GM18870 (cell line): ENCODE data around the gene ORM1.

Experiments
- ATAC-seq: cut with Tn5 transposase; IDR thresholded peaks from one replicate; pipeline ENCODE4 v1.9.1; 2021; ENCODE audit warnings: moderate library complexity; ENCODE audit not compliant: unreplicated experiment

ORM1 gene

DNA sequence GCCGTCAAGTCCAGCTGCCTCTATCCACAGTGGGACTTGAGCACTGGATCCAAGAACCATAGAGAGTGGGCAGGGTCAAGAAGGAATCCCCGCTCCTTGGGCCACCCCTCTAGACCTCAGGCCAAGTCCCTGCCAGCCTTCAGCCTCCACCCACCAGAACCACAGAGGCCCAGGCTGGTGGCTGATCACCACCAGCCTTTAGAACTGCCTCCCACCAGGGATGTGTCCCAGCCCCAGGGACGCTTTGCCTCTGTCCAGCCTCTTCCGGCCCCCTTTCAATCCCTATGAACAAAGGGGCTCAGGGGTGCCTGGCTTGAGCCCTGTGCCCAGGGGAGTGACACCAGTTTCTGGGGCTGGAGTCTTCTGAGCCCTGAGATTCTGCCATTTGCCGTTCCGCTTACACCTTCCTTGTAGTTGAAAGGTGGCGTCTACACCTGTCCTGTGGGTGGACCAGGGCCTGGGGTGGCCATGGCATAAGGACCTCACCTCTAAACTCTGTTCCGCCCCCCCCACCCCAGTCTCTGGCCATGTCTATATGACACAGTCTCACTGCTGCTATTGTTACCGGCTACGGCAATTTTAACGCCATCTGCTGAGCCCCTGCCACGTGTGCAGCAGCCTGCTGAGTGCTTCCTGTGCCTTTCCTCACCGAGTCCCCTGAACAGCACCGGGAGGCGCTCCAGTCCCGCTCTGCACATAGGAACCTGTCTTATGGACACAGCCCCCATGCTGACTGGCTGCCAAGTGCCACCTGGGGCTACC, 35.7 kb upstream of the ORM1 start:
- ATAC-seq, result no peak

DNA sequence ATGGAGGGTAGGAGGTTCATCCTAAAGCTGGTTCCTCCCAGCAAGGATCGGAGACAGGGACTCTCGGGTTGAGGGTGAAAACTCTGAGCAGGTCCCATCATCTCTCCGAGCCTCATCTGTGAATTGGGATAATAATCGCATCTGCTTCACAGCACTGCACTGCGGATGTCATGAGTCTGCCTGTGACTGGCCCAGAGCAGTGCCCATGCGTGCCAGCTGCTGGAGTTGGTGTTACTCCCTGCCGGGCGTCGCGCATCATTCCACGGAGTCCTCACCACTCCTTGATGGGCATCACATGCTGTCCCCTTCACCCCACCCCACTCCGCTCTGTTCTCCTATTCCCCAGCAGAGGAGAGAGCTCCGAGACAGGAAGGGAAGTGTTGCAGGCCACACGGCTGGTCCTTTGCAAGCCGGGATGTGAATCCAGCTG, 35.1 kb upstream of the ORM1 start:
- ATAC-seq, result no peak

DNA sequence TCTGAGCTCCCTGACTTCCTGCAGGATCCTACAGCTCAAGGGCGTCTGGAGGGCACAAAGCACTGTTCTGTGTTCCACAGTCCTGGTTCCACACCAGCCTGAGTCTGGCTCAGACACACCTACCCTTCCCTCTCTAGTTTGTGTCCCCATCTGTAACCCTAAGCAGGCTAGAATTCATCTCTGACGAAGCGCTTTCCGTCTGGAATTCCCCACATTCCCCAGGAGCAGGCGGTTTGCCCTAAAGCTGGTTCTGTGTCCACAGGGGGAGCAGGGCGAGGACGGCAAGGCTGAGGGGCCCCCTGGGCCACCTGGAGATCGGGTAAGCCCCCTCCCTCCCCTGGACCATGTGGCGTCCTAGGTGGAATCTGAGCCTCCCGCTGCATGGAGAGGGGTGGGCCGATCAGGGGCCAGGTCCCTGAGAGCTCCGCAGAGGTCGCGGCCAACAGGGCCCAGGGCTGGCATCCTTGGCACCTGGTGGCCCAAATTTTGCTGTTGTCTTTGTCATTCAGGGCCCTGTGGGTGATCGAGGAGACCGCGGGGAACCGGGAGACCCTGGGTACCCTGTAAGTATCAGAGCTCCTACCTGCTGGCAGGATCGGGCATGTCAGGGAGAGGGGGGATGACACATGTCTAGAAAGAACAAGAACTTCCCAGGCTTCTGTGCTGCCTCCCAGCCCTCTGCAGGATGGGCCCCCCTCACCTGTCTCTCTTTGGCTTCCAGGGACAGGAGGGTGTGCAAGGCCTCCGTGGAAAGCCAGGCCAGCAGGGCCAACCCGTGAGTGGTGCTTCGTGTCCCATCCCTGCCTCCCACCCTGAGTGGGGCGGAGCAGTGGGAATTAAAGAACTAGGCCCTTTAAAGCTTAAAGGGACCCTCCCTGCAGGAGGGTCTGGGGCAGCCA, 34.5 kb upstream of the ORM1 start:
- no peak for ATAC-seq

DNA sequence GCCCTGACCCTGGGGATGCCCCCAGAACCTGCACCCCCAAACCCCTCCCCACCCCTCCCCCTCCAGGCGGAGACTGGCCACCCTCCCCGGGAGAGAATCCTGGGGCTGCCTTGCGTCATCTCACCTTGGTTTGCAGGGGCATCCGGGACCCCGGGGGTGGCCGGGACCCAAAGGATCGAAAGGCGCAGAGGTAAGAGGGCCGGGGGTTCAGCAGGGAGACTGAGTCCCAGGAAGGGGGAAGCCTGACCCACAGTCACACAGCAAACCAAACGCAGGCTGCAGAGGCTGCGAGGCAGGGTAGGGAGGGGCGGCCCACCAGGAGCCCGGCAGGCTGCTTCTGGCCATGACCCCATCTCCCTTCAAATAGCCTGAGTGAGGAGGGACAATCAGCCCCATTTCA, 33.8 kb upstream of the ORM1 start:
- no peak for ATAC-seq

DNA sequence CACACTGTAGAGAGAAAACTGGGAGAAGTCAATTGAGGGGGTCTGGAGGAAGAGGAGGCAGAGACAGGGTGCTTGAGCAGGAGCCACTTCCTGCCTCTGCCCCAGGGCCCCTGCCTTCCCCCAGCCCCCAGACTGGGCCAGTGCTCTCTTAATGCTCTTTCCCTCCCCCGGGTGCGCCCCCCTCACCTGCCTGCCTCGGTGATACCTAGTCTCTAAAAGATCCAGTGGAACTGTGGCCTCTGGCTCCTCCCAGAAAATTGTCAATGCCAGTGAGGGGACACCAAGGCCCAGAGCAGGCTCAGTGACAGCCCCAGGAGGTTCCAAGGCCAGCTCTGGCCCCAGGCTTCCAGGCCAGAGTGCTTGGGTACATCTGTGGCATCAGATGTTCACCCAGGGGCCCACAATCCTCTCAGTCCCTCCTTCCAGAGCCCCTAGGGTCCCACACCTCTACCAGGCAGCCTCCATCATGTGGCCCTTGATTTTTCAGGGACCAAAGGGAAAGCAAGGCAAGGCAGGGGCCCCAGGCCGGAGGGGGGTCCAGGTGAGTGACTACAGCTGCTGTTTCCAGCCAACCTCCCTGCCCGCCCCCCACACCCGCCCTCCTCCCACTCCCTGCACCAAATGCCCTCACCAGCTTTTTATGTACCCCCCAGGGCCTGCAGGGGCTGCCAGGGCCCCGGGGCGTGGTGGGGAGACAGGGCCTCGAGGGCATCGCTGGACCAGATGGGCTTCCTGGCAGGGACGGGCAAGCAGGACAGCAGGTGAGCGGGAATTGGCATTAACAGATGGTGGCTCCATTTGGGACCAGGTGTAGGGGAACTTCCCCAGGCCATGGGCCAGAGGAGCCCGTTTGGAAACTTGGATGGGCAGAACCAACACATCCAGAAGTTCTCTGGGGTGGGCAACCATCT, 33.1 kb upstream of the ORM1 start:
- no peak for ATAC-seq

DNA sequence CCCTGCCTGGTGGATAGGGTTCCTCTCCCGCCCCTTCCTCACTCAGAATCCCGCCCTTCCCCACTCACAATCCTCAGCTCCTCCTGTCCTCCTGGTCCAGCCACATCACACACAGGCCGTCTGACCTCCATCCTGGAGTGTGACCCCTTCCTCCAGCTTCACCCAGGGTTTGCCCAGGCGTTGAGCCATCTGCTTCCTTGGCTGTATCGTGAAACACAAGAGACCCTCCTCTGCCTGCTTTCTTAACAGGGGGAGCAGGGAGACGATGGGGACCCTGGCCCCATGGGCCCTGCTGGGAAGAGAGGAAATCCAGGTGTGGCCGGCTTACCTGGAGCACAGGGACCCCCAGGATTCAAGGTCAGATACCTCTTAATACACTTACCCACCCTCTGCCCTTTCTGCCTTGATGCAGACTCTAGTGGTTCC, 32.3 kb upstream of the ORM1 start:
- no peak for ATAC-seq

DNA sequence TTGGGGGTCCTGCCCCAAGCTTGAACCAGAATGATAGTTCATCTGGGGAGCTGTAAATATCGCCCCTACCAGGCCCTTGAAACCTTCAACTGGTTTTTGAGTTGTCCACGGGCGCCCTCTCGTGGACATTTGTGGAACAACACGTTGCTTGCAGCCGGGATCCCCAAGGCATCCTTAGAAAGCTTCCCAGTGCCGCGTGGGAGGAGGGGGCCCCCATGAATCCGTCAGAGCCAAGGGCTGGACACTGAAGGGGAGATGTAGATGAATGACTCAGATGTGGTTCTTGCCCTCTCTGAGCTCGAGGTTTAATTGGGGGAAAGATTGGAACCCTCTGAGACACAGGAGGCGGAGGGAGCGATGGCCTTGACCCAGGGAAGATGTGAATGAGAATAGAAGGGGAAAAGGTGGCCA, 31.8 kb upstream of the ORM1 start:
- no peak for ATAC-seq

DNA sequence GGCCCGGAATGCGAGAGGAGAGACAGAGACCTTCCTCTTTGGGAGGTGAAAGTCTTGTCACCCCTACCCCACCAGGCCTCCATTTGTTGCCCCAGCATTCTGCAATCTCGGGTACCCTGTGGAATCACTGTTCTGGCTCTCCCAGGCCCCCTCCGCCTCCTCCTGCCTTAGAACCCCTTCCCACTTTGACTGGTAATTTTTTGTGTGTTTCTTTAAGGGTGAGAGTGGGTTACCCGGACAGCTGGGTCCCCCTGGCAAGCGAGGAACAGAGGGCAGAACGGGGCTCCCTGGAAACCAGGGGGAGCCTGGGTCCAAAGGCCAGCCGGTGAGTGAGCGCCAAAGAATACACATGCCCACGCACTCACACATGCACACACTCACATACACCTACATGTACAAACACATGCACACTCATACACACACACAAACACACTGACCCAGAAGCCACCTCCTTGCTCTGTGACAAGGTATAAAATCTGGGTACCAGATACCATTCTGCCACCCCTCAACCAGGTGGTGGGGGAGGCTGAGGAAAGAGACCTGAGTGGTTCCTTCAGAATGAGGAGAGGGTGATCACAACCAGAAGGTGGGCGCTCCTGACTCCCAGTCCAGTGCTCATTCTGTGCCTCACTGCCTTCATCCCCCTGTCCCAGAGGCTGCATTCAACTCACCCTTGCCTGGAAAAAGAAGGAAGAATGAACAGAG, 30.9 kb upstream of the ORM1 start:
- no peak for ATAC-seq

DNA sequence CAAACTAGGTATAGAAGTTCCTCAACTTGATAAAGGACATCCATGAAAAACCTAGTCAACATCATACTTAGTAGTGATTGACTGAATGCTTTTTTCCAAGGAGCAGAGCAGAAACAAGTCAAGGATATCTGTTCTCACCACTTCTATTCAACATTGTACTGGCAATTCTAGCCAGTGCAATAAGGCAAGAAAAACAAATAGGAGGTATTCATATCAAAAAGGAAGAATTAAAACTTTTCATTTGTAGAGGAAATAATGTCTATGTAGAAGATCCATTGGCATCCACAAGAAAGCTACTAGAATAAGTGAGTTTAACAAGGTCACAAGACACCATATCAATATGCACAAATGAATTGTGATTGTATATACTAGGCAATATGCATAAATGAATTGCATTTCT, 28.2 kb upstream of the ORM1 start:
- ATAC-seq, result no peak

DNA sequence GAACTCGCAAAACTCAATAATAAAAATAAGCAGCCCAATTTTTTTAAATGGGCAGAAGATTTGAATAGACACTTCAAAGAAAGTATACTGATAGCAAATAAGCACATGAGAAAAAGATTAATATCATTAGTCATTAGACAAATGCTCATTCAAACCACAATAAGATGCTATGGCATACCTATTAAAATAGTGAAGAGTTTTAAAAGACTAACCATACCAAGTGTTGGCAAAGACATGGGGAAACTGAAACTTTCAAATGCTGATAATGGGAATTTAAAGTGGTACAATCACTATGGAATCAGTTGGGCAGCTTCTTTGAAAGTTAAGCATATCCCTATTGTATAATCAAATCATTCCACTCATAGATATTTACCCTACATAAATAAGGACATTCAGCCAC, 26.6 kb upstream of the ORM1 start:
- ATAC-seq, result no peak

DNA sequence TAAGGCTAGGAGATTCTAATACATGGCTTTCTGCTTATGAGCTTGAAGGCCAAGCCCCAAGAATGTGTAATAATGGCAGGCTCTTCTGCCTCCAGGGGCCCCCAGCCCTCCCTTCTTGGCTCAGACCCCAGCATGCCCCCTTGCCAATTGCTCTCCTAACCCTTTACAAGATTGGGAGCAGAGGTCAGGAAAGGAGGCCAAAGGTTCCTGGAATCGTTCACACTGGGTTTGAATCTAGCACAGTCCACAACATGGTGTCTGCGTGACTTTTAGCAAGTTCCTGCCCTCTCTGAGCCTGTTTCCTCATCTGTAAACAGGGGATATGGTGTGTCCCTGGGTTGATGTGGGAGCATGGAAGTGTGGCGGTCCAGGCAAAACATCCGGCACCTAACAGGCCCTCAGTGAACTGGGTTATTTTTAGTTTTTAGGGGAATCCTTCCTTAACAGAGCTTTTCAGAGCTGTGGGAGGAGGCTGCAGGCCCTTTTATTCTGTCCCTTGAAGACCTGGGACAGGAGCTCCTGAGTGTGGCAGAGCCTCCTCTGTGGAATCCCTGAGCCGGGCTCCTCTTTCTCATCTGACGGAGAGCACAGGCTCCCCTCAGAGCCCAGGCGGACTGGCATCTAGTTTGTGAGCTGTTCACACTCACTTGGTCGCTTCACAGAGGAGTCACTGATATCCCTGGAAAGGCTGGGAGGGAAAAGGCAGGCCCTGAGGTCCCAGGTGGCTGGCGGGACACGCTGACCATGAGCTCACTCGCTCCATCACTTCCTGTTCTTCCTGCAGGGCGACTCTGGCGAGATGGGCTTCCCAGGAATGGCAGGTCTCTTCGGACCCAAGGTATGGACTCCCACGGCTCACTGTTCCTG, 23.4 kb upstream of the ORM1 start:
- ATAC-seq, result no peak

DNA sequence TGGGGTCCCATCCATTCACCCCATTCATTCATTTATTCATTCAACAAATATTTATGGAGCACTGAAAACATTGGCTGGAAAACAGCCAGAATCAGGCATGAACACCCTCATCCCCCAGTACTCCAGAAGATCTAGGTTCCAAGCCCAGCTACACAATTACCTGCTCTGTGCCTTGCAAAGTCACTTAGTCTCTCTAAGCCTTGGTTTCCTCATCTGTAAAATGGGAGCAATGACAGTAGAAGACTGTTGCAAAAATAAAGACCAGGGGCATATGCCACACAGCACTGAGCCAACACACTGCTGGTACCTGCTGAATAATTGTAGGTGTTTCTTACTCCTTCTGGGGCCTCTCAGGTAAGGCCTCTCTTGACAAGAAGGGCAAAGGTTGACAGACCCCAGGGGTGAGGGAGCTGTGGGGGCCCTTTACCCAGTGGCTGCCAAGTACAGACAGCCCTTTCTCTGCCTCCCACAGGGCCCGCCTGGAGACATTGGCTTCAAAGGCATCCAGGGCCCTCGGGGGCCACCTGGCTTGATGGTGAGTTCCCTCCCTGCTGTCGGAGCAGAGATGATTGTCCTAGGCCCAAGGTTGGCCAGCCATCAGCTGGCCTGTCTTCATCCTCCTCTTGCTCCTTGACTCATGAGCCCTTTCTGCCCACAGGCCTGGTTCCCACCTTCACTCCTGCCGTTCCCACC, 22.6 kb upstream of the ORM1 start:
- ATAC-seq, result no peak

DNA sequence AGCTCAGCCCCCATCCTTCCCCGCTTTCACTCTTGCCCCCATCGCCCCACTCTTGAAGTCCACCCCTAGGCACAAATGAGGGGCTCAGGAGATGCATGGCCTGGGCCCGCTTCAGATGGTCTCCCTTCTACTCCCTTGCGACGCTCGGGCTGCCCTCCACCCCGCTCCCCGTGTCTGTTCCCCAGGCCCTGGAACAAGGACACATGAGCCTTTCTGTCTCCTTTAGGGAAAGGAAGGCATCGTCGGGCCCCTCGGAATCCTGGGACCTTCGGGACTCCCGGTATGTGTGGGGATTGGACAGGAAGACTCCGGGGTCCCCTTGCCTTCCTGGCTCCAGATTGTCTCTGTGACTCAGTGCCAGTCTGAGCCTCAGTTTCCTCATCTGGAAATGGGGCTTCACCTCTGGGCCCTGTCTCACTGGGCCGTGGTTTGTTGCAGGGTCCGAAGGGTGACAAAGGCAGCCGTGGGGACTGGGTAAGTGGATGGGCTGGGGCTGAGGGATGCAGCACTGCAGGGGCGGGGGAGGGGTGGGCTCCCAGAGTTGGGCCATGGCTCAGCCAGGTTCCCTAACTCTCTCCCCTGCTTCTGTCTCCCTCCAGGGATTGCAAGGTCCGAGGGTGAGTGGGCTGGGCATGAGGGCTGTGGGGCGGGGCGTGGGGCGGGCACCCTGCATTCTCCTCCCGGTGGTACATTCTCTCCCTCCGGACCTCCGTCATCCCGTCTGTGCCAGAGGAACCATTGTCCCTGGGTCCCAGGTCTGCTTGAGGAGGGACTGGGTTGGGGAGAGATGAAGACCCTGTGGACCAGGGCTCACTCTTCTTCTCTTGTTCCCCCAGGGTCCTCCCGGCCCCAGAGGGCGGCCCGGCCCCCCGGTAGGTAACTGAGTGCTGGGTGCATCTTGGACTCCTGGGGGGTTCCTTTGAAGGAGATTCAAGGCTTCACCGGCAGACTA, 21.8 kb upstream of the ORM1 start:
- no peak for ATAC-seq

DNA sequence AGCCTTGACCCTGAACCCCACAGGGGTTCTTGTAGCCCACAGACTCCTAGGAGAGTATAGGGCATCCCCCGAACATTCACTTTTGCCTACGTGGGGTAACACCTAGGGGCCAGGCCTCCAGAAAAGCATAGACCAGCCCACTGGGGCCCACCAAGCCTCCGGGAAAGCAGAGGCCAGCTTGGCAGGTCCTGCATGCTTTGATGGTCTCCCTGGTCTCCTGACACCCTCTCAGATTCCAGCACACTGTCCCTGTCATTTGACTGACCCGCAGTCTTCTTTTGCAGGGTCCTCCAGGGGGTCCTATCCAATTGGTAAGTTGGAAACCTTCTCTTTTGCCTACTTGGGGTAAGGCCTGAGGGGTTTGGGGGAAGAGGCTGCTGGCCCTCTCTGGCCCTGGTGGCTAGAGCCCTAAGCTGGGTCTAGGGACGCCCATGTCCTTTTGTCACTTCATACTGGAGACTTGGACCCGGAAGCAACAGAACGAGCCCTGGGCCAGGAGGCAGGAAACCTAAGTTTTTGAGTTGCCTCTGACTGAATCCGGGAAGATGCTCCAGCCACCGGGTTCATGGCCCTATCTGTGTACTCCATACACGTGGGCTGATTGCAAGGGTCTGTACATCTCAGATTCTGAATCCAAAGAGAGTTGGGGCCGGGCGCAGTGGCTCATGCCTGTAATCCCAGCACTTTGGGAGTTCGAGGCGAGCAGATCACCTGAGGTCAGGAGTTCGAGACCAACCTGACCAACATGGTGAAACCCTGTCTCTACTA, 20.9 kb upstream of the ORM1 start:
- no peak for ATAC-seq

DNA sequence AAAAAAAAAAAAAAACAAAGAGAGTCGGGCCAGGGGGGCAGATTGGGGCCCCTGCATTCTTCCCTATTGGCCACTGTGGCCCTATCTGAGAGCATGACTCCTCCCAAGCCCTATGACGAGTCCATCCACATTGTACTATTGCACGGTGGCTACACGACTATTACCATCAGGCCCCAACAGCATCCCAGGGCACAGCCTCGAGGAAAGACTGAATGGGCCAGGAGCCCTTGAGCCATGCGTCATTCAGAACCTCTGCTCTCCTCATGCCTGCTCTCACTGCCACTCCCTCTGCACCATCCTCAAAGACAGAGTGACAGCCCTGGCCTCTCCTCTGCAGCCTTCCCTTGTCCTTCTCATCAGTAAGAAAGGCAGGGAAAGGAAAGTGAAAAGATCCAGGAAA, 20.2 kb upstream of the ORM1 start:
- ATAC-seq, result no peak

DNA sequence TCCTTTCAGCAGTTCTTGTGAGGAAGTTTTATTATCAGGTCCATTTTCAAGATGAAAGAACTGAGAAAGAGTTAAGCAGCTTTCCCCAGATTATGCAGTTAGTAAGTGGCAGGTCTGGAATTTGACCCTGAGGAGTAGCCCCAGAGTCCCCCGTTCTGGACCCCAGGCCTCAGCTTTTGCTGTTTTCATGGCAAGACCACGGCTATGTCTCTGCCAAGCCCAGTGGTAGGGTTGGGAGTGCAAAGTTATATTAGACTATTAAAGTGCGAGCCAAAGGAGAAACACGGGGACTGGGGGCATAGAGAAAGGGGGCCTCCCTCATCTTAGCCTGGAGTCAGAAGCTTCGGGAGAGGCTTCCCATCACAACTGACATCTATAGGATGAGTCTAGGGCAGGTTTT, 19.3 kb upstream of the ORM1 start:
- ATAC-seq, result no peak

DNA sequence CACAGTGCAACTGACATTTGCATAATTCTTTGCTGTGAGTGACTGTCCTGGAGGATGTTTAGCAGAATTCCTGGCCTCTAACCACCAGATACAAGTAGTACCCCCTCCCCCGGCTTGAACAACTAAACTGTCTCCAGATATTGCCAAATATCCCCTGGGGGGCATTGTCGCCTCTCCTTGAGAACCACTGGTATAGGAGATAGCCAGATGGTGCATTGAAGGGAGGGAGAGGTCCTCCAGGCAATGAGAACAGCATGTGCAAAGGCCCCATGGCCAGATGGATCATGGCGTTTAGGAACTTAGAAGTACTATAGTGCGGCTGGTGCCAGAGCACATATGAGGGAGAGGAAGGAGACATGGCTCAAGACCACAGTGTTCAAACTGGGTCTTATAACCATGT, 18.9 kb upstream of the ORM1 start:
- no peak for ATAC-seq
